ENCODE results near the gene POLA1.

GRCh38 chrX:24927372-24927771 is 233.7 kb downstream of the POLA1 start:
- TF ChIP-seq, protein P1, sequence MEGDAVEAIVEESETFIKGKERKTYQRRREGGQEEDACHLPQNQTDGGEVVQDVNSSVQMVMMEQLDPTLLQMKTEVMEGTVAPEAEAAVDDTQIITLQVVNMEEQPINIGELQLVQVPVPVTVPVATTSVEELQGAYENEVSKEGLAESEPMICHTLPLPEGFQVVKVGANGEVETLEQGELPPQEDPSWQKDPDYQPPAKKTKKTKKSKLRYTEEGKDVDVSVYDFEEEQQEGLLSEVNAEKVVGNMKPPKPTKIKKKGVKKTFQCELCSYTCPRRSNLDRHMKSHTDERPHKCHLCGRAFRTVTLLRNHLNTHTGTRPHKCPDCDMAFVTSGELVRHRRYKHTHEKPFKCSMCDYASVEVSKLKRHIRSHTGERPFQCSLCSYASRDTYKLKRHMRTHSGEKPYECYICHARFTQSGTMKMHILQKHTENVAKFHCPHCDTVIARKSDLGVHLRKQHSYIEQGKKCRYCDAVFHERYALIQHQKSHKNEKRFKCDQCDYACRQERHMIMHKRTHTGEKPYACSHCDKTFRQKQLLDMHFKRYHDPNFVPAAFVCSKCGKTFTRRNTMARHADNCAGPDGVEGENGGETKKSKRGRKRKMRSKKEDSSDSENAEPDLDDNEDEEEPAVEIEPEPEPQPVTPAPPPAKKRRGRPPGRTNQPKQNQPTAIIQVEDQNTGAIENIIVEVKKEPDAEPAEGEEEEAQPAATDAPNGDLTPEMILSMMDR (IDR thresholded peaks at IDR 0.05) = no peak
- no peak for TF ChIP-seq POLR2A (IDR thresholded peaks at IDR 0.05)
